HL-60 (cell line): ENCODE measurements around the gene PARD3.

Experiments used
- DNase-seq, 2 experiments: peaks; one replicate each; pipeline ENCODE4 v3.0.0-alpha.2; 2010 to 2020; ENCODE audit warnings: low read depth in 1 of 2, low spot score in 1 of 2
- H3K27ac ChIP-seq: fragments of 250-450 bp; sonication (Bioruptor Pico); replicated peaks from 2 replicates; pipeline ENCODE4 v1.5.1; 2020; ENCODE audit warnings: mild to moderate bottlenecking, moderate library complexity
- H3K27me3 ChIP-seq: fragments of 250-450 bp; sonication (Bioruptor Pico); 2 replicates; pipeline ENCODE4 v1.5.1; 2021; ENCODE audit warnings: mild to moderate bottlenecking, moderate library complexity; ENCODE audit not compliant: insufficient read depth, poor library complexity, severe bottlenecking
- H3K4me3 ChIP-seq: replicated peaks from 2 replicates; pipeline ENCODE4 v1.5.1; 2011; ENCODE audit warnings: mild to moderate bottlenecking, control low read depth, low read length; ENCODE audit not compliant: insufficient read depth
- GABPA ChIP-seq: IDR thresholded peaks from 2 replicates; pipeline ENCODE4 v1.6.1; 2012; ENCODE audit warnings: low read depth
- POLR2AphosphoS5 ChIP-seq: IDR thresholded peaks from 2 replicates; pipeline ENCODE4 v1.6.1; 2012; ENCODE audit warnings: low read depth
- SPI1 ChIP-seq: IDR thresholded peaks from 2 replicates; pipeline ENCODE4 v1.6.1; 2012; ENCODE audit warnings: low read depth, mild to moderate bottlenecking, borderline replicate concordance
- TF ChIP-seq, protein P1 (sequence below): IDR thresholded peaks from one replicate; pipeline ENCODE4 v1.5.1; 2011; ENCODE audit warnings: low read length, control low read depth, inconsistent platforms; ENCODE audit not compliant: insufficient read depth
- TF ChIP-seq, protein P2 (sequence below): IDR thresholded peaks from 2 replicates; pipeline ENCODE4 v1.6.1; 2012; ENCODE audit warnings: low read depth; ENCODE audit not compliant: insufficient replicate concordance

The PARD3 gene

DNA sequence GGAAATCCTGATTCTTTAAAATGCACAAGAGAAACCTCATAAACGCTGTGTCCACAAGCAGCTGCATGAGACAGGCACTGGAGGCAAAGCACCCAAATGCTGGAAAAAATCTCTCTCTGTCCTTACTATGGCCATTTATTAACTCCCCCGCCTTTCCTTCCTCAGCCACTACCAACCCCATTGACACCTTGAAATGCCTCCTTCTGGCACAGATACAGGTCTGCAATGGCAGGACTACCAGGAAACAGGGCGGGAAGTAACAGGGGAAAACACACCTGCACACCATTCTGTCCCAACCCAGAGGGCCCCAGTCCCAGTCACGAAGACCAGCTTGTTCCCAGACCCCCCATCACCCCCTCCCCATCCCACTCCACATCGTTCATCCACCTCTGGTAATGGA is 224.3 kb downstream of the PARD3 start:
- H3K27me3 ChIP-seq = no peaks in the 10 kb centered on the region
- no peak for DNase-seq
- no peak overlapping the region for H3K27ac ChIP-seq
- TF ChIP-seq, protein P1, sequence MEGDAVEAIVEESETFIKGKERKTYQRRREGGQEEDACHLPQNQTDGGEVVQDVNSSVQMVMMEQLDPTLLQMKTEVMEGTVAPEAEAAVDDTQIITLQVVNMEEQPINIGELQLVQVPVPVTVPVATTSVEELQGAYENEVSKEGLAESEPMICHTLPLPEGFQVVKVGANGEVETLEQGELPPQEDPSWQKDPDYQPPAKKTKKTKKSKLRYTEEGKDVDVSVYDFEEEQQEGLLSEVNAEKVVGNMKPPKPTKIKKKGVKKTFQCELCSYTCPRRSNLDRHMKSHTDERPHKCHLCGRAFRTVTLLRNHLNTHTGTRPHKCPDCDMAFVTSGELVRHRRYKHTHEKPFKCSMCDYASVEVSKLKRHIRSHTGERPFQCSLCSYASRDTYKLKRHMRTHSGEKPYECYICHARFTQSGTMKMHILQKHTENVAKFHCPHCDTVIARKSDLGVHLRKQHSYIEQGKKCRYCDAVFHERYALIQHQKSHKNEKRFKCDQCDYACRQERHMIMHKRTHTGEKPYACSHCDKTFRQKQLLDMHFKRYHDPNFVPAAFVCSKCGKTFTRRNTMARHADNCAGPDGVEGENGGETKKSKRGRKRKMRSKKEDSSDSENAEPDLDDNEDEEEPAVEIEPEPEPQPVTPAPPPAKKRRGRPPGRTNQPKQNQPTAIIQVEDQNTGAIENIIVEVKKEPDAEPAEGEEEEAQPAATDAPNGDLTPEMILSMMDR = no peak
- TF ChIP-seq, protein P2, sequence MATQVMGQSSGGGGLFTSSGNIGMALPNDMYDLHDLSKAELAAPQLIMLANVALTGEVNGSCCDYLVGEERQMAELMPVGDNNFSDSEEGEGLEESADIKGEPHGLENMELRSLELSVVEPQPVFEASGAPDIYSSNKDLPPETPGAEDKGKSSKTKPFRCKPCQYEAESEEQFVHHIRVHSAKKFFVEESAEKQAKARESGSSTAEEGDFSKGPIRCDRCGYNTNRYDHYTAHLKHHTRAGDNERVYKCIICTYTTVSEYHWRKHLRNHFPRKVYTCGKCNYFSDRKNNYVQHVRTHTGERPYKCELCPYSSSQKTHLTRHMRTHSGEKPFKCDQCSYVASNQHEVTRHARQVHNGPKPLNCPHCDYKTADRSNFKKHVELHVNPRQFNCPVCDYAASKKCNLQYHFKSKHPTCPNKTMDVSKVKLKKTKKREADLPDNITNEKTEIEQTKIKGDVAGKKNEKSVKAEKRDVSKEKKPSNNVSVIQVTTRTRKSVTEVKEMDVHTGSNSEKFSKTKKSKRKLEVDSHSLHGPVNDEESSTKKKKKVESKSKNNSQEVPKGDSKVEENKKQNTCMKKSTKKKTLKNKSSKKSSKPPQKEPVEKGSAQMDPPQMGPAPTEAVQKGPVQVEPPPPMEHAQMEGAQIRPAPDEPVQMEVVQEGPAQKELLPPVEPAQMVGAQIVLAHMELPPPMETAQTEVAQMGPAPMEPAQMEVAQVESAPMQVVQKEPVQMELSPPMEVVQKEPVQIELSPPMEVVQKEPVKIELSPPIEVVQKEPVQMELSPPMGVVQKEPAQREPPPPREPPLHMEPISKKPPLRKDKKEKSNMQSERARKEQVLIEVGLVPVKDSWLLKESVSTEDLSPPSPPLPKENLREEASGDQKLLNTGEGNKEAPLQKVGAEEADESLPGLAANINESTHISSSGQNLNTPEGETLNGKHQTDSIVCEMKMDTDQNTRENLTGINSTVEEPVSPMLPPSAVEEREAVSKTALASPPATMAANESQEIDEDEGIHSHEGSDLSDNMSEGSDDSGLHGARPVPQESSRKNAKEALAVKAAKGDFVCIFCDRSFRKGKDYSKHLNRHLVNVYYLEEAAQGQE = no peak
- TF ChIP-seq POLR2AphosphoS5 = no peak
- no peak for TF ChIP-seq SPI1
- TF ChIP-seq GABPA = no peak
- no peak overlapping the region for H3K4me3 ChIP-seq

DNA sequence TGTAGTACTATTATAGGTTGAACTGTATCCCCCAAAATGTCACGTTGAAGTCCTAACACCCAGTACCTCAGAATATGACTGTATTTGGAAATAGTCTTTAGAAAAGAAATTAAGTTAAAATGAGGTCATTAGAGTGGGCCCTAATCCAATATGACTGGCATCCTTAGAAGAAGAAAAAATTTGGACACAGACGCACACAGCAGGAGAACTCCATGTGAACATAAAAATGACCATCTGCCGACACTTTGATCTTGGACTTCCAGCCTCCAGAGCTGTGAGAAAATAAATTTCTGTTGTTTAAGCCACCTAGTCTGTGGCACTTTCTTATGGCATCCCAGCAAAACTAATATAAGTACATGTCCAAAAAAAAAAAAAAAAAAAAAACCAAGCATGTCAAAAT is 225.8 kb downstream of the PARD3 start:
- H3K4me3 ChIP-seq = no peak overlapping the region
- H3K27me3 ChIP-seq = no peaks in the 10 kb centered on the region
- TF ChIP-seq, protein P1 = no peak
- TF ChIP-seq GABPA = no peak
- no peak overlapping the region for H3K27ac ChIP-seq
- DNase-seq = no peak

DNA sequence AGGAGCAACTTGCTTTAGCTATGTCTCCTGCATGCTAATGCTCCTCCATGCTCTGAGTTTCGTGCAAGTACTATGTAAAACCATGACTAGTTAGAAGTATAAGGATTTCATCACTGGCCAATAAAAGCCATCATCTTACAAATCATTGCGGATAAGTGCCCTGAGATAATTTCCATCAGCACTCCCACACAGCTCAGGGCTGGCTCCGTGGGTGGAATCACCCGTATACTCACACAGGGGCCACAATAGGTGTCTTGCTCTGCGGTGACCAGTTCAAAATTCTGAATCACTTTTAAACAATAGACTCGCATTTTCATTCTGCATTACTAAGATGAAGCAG is 227.4 kb downstream of the PARD3 start:
- Histone ChIP-seq H3K27ac (no peak overlapping the region), H3K4me3 (no peak overlapping the region), H3K27me3 (no peaks in the 10 kb centered on the region)
- no peak for DNase-seq
- TF ChIP-seq, protein P1 = no peak
- TF ChIP-seq, protein P2 = no peak
- no peak for TF ChIP-seq GABPA
- no peak for TF ChIP-seq POLR2AphosphoS5
- no peak for TF ChIP-seq SPI1

DNA sequence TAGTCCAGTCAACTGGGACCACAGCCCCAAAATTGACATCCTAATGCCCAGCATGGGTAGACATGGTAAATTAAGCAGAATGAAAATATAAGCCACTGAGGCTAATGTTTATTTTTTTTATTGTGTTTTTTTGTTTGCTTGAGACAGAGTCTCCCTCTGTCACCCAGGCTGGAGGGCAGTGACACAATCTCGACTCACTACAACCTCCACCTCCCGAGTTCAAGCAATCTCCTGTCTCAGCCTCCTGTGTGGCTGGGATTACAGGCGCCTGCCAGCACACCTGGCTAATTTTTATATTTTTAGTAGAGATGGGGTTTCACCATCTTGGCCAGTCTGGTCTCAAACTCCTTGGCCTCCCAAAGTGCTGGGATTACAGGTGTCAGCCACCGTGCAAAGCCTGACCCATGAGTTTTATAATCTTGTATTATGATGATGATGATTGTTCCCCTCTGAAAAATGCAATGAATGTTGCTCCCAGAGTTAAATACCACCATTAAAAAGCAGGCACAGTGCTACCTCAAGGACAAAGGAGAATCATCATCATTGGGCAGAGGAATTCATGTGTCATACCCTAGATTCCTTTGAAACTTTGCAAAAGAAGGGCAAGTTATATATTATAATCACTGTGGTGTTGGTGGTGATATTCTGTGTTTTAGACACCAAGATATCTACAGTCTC is 228.0 kb downstream of the PARD3 start:
- Histone ChIP-seq H3K4me3 (no peak overlapping the region), H3K27ac (no peak overlapping the region), H3K27me3 (no peaks in the 10 kb centered on the region)
- TF ChIP-seq, protein P1 = no peak
- TF ChIP-seq GABPA = no peak
- no peak for TF ChIP-seq POLR2AphosphoS5
- no peak for TF ChIP-seq SPI1
- TF ChIP-seq, protein P2 = no peak
- no peak for DNase-seq
